RWPE2 (cell line): Measurements from ENCODE around the gene DHH.
A peak's percentile ranks its signal among the peaks of the same experiment; 100 is the strongest.

ENCODE experiments used
- ATAC-seq: fragments of 200-7000 bp; cut with Tn5 transposase; 3 replicates; pipeline ENCODE4 v1.9.1; 2021; ENCODE audit warnings: low read depth
- DNase-seq: peaks from one replicate; pipeline ENCODE4 v3.0.0-alpha.2; 2020; ENCODE audit warnings: low spot score
- H3K27ac ChIP-seq: fragments of 450-650 bp; 2 replicates; pipeline ENCODE4 v1.5.1; 2017; ENCODE audit warnings: mild to moderate bottlenecking; ENCODE audit not compliant: poor library complexity, severe bottlenecking
- H3K27me3 ChIP-seq: fragments of 250-450 bp; sonication (Bioruptor Pico); 2 replicates; pipeline ENCODE4 v1.5.1; 2021; ENCODE audit warnings: mild to moderate bottlenecking, moderate library complexity; ENCODE audit not compliant: insufficient read depth, poor library complexity, severe bottlenecking
- H3K36me3 ChIP-seq: fragments of 250-450 bp; sonication (Bioruptor Pico); 2 replicates; pipeline ENCODE4 v1.5.1; 2020; ENCODE audit warnings: low read depth, mild to moderate bottlenecking, moderate library complexity
- H3K4me1 ChIP-seq: fragments of 250-450 bp; sonication (Bioruptor Pico); 2 replicates; pipeline ENCODE4 v1.5.1; 2021; ENCODE audit warnings: mild to moderate bottlenecking, moderate library complexity; ENCODE audit not compliant: insufficient read depth, poor library complexity, severe bottlenecking
- H3K4me3 ChIP-seq: fragments of 250-450 bp; sonication (Bioruptor Pico); 2 replicates; pipeline ENCODE4 v1.5.1; 2021; ENCODE audit warnings: mild to moderate bottlenecking, moderate library complexity; ENCODE audit not compliant: severe bottlenecking
- H3K9me3 ChIP-seq: fragments of 250-450 bp; sonication (Bioruptor Pico); 2 replicates; pipeline ENCODE4 v1.5.1; 2021; ENCODE audit warnings: mild to moderate bottlenecking, moderate library complexity; ENCODE audit not compliant: severe bottlenecking
- CTCF ChIP-seq: fragments of 450-650 bp; IDR thresholded peaks from one replicate; pipeline ENCODE4 v1.5.1; 2017; ENCODE audit warnings: mild to moderate bottlenecking, moderate library complexity; ENCODE audit not compliant: poor library complexity, severe bottlenecking

Gene DHH

GRCh38 chr12:49044660-49045059, 49.9 kb downstream of the DHH start:
- Histone ChIP-seq H3K9me3 (no peaks in the 10 kb centered on the region), H3K27me3 (no peaks in the 10 kb centered on the region), H3K27ac (no peak overlapping the region), H3K4me3 (no peak overlapping the region), H3K36me3 (peaks cover 96% of the 10 kb centered on the region), H3K4me1 (no peaks in the 10 kb centered on the region)
- no peak for ATAC-seq
- no peak for TF ChIP-seq CTCF
- DNase-seq: peak; percentile 36

GRCh38 chr12:49043856-49044258, 50.7 kb downstream of the DHH start:
- Histone ChIP-seq H3K36me3 (peaks cover 96% of the 10 kb centered on the region), H3K4me1 (no peaks in the 10 kb centered on the region), H3K27me3 (no peaks in the 10 kb centered on the region), H3K9me3 (no peaks in the 10 kb centered on the region), H3K4me3 (no peak overlapping the region), H3K27ac (no peak overlapping the region)
- TF ChIP-seq CTCF: peak; percentile 41
- DNase-seq (peak; percentile 55), ATAC-seq (no peak)

DNA sequence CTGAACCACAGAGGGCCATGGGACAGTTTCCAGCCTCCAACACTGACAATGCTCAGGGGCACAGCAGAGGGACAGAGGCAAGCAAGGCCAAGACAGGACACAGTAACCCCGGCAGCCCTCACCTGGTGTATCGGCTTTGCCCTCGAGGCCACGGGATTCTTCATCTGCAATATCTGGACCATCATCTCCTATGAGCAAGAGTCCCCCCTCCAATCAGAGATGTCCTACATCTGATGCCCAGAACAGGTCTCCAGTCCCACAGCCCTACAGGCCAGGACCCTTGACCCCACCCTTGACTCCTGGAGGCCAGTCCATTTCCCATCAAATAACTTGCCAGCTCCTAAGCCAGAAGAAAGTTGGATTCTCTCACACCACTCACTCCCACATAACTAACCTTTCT, 51.4 kb downstream of the DHH start:
- H3K4me1 ChIP-seq: no peaks in the 10 kb centered on the region
- DNase-seq (peak; percentile 29), ATAC-seq (no peak)
- no peak overlapping the region for H3K4me3 ChIP-seq
- peaks cover 95% of the 10 kb centered on the region for H3K36me3 ChIP-seq
- no peaks in the 10 kb centered on the region for H3K27me3 ChIP-seq
- H3K9me3 ChIP-seq: no peaks in the 10 kb centered on the region
- no peak overlapping the region for H3K27ac ChIP-seq
- TF ChIP-seq CTCF: no peak

DNA sequence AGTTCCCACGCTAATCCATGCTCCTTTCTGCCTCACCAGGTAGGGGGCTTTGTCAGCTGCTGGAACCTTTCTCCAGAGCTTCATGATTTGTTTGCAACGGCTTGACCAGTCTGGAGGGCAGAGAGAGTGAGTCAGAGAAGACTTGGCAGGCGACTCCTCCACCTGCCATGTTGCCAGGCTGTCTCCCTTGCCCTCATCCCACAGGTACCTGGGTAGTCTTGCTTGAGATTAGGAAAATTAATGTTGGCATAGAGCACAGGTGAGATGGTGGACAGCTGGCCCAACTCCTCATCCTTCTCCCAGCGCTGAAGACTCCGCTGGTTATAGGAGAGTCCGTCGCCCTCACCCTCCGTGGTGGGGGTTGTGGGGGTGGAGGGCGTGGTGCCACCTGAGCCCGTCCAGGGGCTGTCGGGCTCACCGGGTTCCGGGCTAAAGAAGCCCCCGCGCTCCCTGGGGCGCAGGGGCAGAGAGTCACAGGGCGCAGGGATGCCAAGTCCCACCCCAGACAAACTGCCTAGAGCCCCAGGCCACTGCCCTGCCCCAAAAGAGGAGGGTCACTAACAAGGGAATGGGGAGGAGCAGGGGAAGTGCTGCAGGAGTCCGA, 52.6 kb downstream of the DHH start:
- Histone ChIP-seq H3K9me3 (no peaks in the 10 kb centered on the region), H3K27ac (no peak overlapping the region), H3K27me3 (no peaks in the 10 kb centered on the region), H3K36me3 (peaks cover 97% of the 10 kb centered on the region), H3K4me1 (no peaks in the 10 kb centered on the region), H3K4me3 (no peak overlapping the region)
- ATAC-seq (peak; percentile 43; the same call in 2 of the 3 replicates), DNase-seq (peak; percentile 23)
- TF ChIP-seq CTCF: no peak
